ENCODE results near the gene TAS2R9. TPM values are rescaled to one million over a fixed set of nuclear protein-coding genes. Genes with fewer than 3 reads are reported as not detected.
"Not testable (repeated sequence)": the region's sequence is repeated elsewhere in the genome, so short reads cannot be mapped to it uniquely, and the experiment has no call there.

The TAS2R9 gene
- total RNA-seq, 1 experiment from 2014 or later = not detected

DNA sequence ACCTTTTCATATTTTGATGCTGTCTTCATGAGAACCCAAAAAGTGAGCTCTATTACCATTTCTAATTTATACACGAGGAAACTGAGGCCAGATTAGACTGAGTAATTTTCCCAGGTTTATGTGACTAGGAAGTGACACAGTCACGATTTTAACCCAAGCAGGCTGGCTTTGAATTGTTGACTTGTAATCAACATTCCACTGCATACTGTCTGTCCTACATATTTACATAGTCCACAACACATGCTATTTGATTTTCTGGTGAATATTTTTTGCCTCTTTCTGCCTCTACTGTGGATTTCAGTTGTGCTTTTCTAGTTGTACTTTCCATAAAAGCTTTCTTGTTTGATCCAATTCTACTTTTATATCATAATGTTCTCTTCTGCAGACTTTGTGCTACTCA lies 15.7 kb downstream of the TAS2R9 start:
- no peaks in the 10 kb centered on the region for H3K4me1 ChIP-seq (ENCODE audit: insufficient read depth, low read length)
- H3K27ac ChIP-seq (ENCODE audit: low read length) = no peak overlapping the region
- H3K36me3 ChIP-seq (ENCODE audit: low read depth, low read length) = no peaks in the 10 kb centered on the region
- H3F3A ChIP-seq (ENCODE audit: low read length, unreplicated experiment) = no peaks in the 10 kb centered on the region
- DNase-seq (no peak), ATAC-seq (no peak)
- ChIA-PET CTCF (no interaction called here), POLR2A (ENCODE audit: unreplicated experiment) (no interaction called here)
- no TSS peak for BruUV-seq (replicated peaks)
- H3K27me3 ChIP-seq (ENCODE audit: low read length) = no peaks in the 10 kb centered on the region
- H3K79me2 ChIP-seq (ENCODE audit: low read length) = no peaks in the 10 kb centered on the region
- H3K9me2 ChIP-seq (replicated peaks; ENCODE audit: low read length) = no peaks in the 10 kb centered on the region
- no peaks in the 10 kb centered on the region for H4K20me1 ChIP-seq (ENCODE audit: low read length)
- no peak for TF ChIP-seq EZH2 (IDR thresholded peaks at IDR 0.05; ENCODE audit: low read length, unreplicated experiment)
- TF ChIP-seq, protein P1, sequence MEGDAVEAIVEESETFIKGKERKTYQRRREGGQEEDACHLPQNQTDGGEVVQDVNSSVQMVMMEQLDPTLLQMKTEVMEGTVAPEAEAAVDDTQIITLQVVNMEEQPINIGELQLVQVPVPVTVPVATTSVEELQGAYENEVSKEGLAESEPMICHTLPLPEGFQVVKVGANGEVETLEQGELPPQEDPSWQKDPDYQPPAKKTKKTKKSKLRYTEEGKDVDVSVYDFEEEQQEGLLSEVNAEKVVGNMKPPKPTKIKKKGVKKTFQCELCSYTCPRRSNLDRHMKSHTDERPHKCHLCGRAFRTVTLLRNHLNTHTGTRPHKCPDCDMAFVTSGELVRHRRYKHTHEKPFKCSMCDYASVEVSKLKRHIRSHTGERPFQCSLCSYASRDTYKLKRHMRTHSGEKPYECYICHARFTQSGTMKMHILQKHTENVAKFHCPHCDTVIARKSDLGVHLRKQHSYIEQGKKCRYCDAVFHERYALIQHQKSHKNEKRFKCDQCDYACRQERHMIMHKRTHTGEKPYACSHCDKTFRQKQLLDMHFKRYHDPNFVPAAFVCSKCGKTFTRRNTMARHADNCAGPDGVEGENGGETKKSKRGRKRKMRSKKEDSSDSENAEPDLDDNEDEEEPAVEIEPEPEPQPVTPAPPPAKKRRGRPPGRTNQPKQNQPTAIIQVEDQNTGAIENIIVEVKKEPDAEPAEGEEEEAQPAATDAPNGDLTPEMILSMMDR (conservative IDR thresholded peaks at IDR 0.05; ENCODE audit: low read depth, low read length) = no peak
- no peak overlapping the region for H2AFZ ChIP-seq (ENCODE audit: low read length)
- no peak overlapping the region for H3K9ac ChIP-seq (ENCODE audit: low read length)
- no peaks in the 10 kb centered on the region for H3K9me3 ChIP-seq (ENCODE audit: low read length)
- no peak overlapping the region for H3K4me2 ChIP-seq (ENCODE audit: low read length)
- H3K4me3 ChIP-seq (ENCODE audit: low read length) = no peak overlapping the region
- intact Hi-C loops (cut with micrococcal nuclease) = no loop called here

DNA sequence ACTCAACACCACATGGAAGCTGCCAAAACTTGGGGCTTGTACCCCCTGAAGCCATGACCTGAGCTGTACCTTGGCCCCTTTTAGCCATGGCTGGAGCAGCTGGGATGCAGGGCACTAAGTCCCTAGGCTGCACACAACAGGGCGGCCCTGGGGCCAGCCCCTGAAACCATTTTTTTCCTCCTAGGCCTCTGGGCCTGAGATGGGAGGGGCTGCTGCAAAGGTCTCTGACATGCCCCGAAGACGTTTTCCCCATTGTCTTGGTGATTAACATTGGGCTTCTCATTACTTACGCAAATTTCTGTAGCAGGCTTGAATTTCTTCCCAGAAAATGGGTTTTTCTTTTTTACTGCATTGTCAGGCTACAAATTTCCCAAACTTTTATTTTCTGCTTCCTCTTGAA lies 18.2 kb downstream of the TAS2R9 start:
- H3K4me2 ChIP-seq (ENCODE audit: low read length); H3K36me3 ChIP-seq (ENCODE audit: low read depth, low read length); H2AFZ ChIP-seq (ENCODE audit: low read length); H3K4me1 ChIP-seq (ENCODE audit: insufficient read depth, low read length); H4K20me1 ChIP-seq (ENCODE audit: low read length); DNase-seq; H3K4me3 ChIP-seq (ENCODE audit: low read length); H3K9me2 ChIP-seq (replicated peaks; ENCODE audit: low read length); H3K27me3 ChIP-seq (ENCODE audit: low read length); H3F3A ChIP-seq (ENCODE audit: low read length, unreplicated experiment); intact Hi-C loops (cut with micrococcal nuclease); H3K9ac ChIP-seq (ENCODE audit: low read length); POLR2A ChIA-PET (ENCODE audit: unreplicated experiment); ATAC-seq; H3K9me3 ChIP-seq (ENCODE audit: low read length); H3K27ac ChIP-seq (ENCODE audit: low read length); CTCF ChIA-PET; H3K79me2 ChIP-seq (ENCODE audit: low read length); BruUV-seq (replicated peaks): not testable (repeated sequence)

DNA sequence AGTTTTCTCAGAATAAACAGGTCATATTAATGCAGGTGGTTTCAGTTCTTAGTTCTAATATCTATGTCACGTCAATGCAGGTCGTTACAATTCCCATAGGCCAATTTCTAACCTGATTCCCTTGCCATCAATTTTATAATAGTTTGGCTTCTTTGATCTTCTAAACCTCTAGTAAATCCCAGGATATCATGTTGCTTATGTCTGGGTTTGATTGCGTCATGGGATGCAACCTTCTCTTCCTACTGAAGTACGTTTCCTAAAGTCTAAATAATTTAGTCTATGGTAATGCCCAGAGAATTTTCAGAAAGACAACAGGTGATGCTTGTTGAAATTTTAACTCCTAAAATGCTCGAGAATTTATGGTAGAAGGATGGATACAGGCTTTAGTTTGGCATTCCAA lies 26.7 kb downstream of the TAS2R9 start:
- H3K4me1 ChIP-seq (ENCODE audit: insufficient read depth, low read length) = no peaks in the 10 kb centered on the region
- no peaks in the 10 kb centered on the region for H3K36me3 ChIP-seq (ENCODE audit: low read depth, low read length)
- H4K20me1 ChIP-seq (ENCODE audit: low read length) = no peaks in the 10 kb centered on the region
- no peak for ATAC-seq
- H3F3A ChIP-seq (ENCODE audit: low read length, unreplicated experiment) = no peaks in the 10 kb centered on the region
- ChIA-PET CTCF (no interaction called here), POLR2A (ENCODE audit: unreplicated experiment) (no interaction called here)
- no peaks in the 10 kb centered on the region for H3K79me2 ChIP-seq (ENCODE audit: low read length)
- intact Hi-C loops (cut with micrococcal nuclease) = no loop called here
- DNase-seq = no peak
- no peak overlapping the region for H3K9ac ChIP-seq (ENCODE audit: low read length)
- TF ChIP-seq EZH2 (IDR thresholded peaks at IDR 0.05; ENCODE audit: low read length, unreplicated experiment) = no peak
- no peak for TF ChIP-seq EZH2phosphoT487 (IDR thresholded peaks at IDR 0.05; ENCODE audit: borderline replicate concordance, low read length)
- TF ChIP-seq, protein P1 (conservative IDR thresholded peaks at IDR 0.05; ENCODE audit: low read depth, low read length) = no peak
- no peak overlapping the region for H3K4me3 ChIP-seq (ENCODE audit: low read length)
- no peaks in the 10 kb centered on the region for H3K9me3 ChIP-seq (ENCODE audit: low read length)
- H3K27ac ChIP-seq (ENCODE audit: low read length) = no peak overlapping the region
- H3K9me2 ChIP-seq (replicated peaks; ENCODE audit: low read length) = no peaks in the 10 kb centered on the region
- H3K4me2 ChIP-seq (ENCODE audit: low read length) = no peak overlapping the region
- no peak overlapping the region for H2AFZ ChIP-seq (ENCODE audit: low read length)
- H3K27me3 ChIP-seq (ENCODE audit: low read length) = no peaks in the 10 kb centered on the region
- no TSS peak for BruUV-seq (replicated peaks)

All from PC-3 (cell line).